Small intestine (tissue), 7 donors: ENCODE data around the gene IFNLR1. TPM values are rescaled to one million over a fixed set of nuclear protein-coding genes. Genes with fewer than 3 reads are reported as not detected.
A peak's percentile ranks its signal among the peaks of the same experiment; 100 is the strongest.

Experiments used
- DNase-seq, 2 donors: peaks; one replicate each; pipeline versions ENCODE4 v3.0.0 to v3.0.0-alpha.2; 2013
- FAIRE-seq: peaks from 2 replicates; lab custom pipeline; 2012; peaks lifted over from hg19 to GRCh38; lab: Jason Lieb, UNC
- H3K27ac ChIP-seq, 3 donors: one replicate each; pipeline ENCODE4 v1.5.1; 2013; ENCODE audit warnings: low read length in 2 of 3, mild to moderate bottlenecking in 2 of 3, control low read depth in 1 of 3, inconsistent platforms in 1 of 3, low read depth in 1 of 3, moderate library complexity in 1 of 3
- H3K27me3 ChIP-seq, 3 donors: one replicate each; pipeline ENCODE4 v1.6.1; 2013; ENCODE audit warnings: low read length in 3 of 3, inconsistent platforms in 1 of 3; ENCODE audit not compliant: control insufficient read depth in 3 of 3, insufficient read depth in 3 of 3
- H3K36me3 ChIP-seq, 3 donors: one replicate each; pipeline ENCODE4 v1.6.1; 2013; ENCODE audit warnings: low read length in 3 of 3, inconsistent platforms in 1 of 3, low read depth in 1 of 3, mild to moderate bottlenecking in 1 of 3, moderate library complexity in 1 of 3; ENCODE audit not compliant: control insufficient read depth in 3 of 3, insufficient read depth in 2 of 3
- H3K4me1 ChIP-seq, 3 donors: one replicate each; pipeline ENCODE4 v1.6.1; 2013; ENCODE audit warnings: low read length in 2 of 3, inconsistent platforms in 1 of 3, low read depth in 1 of 3, mild to moderate bottlenecking in 1 of 3, moderate library complexity in 1 of 3; ENCODE audit not compliant: control insufficient read depth in 3 of 3, insufficient read depth in 2 of 3
- H3K4me3 ChIP-seq, 3 donors: one replicate each; pipeline ENCODE4 v1.5.1; 2013; ENCODE audit warnings: low read length in 3 of 3, control low read depth in 1 of 3, inconsistent platforms in 1 of 3, low read depth in 1 of 3, mild to moderate bottlenecking in 1 of 3, moderate library complexity in 1 of 3
- H3K9me3 ChIP-seq, 2 donors: one replicate each; pipeline ENCODE4 v1.6.1; 2013; ENCODE audit warnings: low read depth in 1 of 2, low read length in 1 of 2; ENCODE audit not compliant: control insufficient read depth in 2 of 2, insufficient read depth in 1 of 2
- WGBS, 3 donors: extraction: QIAGEN DNeasy Blood & Tissue Kit; methylation state at CpG; one replicate each; pipeline ENCODE4 v1.1.7; 2013; 5-methylcytosine and 5-hydroxymethylcytosine counted together
- polyA plus RNA-seq, 4 donors: library from polyadenylated mRNA; stranded (reverse) in 3 of 4; unstranded in 1 of 4; fragments of 200-250 nt in 3 of 4; fragments of 120-200 nt in 1 of 4; gene quantifications; one replicate each; pipeline versions ENCODE4 v1.2.1 to v1.2.3, GENCODE V29; 2013
- donor health status: healthy with polysubstance abuse.
- donor health status: control.
- donor health status: control.
- donor health status: Bipolar disorder and iron deficiency.
- donor health status: healthy.

The IFNLR1 gene
- polyA plus RNA-seq, 4 donors: 4.8 to 9.8 (median 6.9) TPM

DNA sequence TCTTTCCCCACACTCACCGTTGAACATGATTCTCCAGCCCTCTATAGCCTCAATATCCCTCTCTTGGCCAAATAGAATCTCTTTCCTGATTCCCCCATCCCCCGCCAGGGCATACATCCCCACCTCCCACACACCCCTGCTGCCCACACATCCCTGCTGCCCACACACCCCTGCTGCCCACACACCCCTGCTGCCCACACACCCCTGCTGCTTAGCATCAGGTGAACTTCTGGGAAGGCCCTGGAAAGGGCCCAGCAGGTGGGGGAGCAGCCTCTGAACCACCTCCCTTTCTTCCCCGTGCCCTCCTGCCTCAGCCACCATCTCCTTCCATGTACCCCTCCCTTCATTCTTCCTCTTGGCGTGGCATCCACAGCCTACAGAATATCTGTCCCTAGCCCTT lies 15.9 kb upstream of the IFNLR1 start:
- H3K36me3 ChIP-seq: no peaks in the 10 kb centered on the region
- FAIRE-seq (no peak), DNase-seq (no peak)
- peaks cover 0 to 11% (median 0%) of the 10 kb centered on the region in 3 donors for H3K4me1 ChIP-seq
- H3K4me3 ChIP-seq: no peak overlapping the region
- no peaks in the 10 kb centered on the region for H3K27me3 ChIP-seq
- H3K9me3 ChIP-seq: no peaks in the 10 kb centered on the region
- H3K27ac ChIP-seq: peak overlapping the region in 2 of 3 donors; percentile 16 to 64
- WGBS, 3 donors: 43 to 77% (median 72%) methylated on average over 3 to 4 of the region's 4 CpGs

DNA sequence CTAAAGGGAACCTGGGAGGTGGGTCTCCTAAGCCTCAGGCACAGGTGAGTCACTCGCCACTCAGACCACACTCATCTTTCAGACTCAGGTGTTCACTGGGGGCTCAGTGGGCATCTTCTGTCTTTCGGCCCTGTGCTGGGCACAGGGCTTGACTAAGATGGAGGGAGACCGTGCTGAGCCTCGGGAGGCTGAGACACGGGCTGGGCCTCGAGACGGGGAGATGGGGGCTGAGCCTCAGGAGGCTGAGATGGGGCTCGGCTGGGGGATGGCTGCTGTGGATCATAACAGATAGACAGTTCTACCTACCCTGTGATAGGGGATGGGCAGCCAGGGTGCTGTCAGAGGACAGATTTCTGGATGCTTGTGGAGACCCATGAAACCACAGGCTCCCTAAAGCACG lies 15.5 kb upstream of the IFNLR1 start:
- 89 to 92% (median 91%) methylated on average over 9 of the region's 9 CpGs for WGBS, 3 donors
- peak overlapping the region in 1 of 3 donors; percentile 51 for H3K27ac ChIP-seq
- H3K36me3 ChIP-seq: no peaks in the 10 kb centered on the region
- FAIRE-seq: no peak
- H3K9me3 ChIP-seq: no peaks in the 10 kb centered on the region
- H3K4me3 ChIP-seq: no peak overlapping the region
- H3K27me3 ChIP-seq: no peaks in the 10 kb centered on the region
- DNase-seq: no peak
- H3K4me1 ChIP-seq: peaks cover 0 to 11% (median 0%) of the 10 kb centered on the region in 3 donors

DNA sequence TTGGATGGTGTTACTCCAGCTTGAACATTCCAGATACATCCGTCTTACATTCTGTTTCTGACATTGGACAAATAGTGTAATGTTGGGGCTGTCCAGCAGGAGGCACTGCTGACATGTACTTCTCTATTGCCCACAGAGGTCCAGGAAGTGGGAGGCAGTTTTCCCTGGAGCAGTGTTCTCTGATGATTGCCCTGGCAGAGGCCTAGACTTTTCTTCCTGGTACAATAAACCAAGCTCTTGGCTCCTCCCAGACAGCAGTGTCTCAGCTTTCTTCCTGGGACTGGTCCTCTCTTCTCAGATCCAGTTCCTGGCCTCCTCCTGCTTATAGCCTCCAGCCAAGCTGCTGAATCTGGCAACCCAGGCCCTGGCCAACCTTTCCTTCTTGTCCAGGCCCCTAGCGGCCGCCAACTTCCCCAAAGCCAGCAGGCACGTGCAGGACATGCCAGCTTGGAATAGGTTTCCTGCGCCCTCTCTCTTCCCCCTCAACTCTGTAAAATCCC lies 14.9 kb upstream of the IFNLR1 start:
- peak overlapping the region in 2 of 3 donors; percentile 51 to 68 for H3K27ac ChIP-seq
- FAIRE-seq (no peak), DNase-seq (peak; percentile 96 to 98)
- no peaks in the 10 kb centered on the region for H3K36me3 ChIP-seq
- WGBS, 3 donors: 41 to 55% (median 53%) methylated on average over 5 of the region's 5 CpGs
- H3K4me1 ChIP-seq: peaks cover 0 to 11% (median 0%) of the 10 kb centered on the region in 3 donors
- no peak overlapping the region for H3K4me3 ChIP-seq
- H3K9me3 ChIP-seq: no peaks in the 10 kb centered on the region
- H3K27me3 ChIP-seq: no peaks in the 10 kb centered on the region

DNA sequence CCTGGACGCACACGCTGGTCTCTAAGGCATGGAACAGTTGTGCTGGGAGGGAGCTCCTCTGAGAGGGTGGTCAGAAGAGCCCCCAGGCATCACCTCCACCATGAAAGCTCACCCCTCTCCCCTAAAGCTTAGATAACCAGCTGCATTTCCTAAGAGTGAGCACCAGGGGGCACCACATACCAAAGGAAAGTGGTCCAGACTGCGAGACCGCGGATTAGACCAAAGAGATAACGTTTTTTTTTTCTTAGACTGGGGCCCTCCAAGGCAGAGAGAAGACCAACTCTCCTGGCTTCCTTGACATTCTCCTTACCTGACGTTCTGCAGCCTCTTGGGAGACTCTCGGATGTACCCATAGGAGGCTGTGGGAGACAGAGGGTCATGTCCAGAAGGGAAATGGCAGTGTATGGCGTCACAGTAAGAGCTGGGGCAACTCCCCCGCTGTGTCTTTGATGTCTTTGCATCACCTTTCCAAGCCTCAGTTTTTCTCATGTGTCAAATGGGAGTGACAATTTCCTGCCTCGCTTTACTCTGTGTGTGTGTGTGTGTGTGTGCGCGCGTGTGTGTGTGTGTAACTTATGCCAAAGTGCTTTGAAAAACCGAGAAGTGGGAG lies 12.3 kb upstream of the IFNLR1 start:
- Histone ChIP-seq H3K4me3 (no peak overlapping the region), H3K9me3 (no peaks in the 10 kb centered on the region), H3K27me3 (no peaks in the 10 kb centered on the region), H3K36me3 (no peaks in the 10 kb centered on the region), H3K4me1 (peaks cover 0 to 8% (median 0%) of the 10 kb centered on the region in 3 donors), H3K27ac (no peak overlapping the region)
- FAIRE-seq: no peak
- WGBS, 3 donors: 25 to 29% (median 26%) methylated on average over 15 of the region's 15 CpGs
- DNase-seq: peak; percentile 66 to 74

DNA sequence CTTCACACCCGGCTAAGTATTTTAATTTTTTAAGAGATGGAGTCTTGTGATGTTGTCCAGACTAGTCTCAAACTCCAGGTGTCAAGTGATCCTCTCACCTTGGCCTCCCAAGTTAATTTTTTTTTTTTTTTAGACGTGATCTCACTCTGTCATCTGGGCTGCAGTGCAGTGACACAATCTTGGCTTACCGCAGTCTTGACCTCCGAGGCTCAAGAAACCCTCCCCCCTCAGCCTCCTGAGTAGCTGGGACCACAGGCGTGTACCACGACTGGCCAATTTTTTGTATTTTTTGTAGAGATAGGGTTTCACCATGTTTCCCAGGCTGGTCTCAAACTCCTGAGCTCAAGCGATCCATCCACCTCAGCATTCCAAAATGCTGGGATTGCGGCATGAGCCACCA lies 11.7 kb upstream of the IFNLR1 start:
- FAIRE-seq: no peak
- Histone ChIP-seq H3K4me3 (no peak overlapping the region), H3K27ac (no peak overlapping the region), H3K27me3 (no peaks in the 10 kb centered on the region), H3K36me3 (no peaks in the 10 kb centered on the region), H3K9me3 (no peaks in the 10 kb centered on the region), H3K4me1 (peaks cover 0 to 8% (median 0%) of the 10 kb centered on the region in 3 donors)
- WGBS, 3 donors: 63 to 67% (median 67%) methylated on average over 8 of the region's 8 CpGs
- DNase-seq: no peak

DNA sequence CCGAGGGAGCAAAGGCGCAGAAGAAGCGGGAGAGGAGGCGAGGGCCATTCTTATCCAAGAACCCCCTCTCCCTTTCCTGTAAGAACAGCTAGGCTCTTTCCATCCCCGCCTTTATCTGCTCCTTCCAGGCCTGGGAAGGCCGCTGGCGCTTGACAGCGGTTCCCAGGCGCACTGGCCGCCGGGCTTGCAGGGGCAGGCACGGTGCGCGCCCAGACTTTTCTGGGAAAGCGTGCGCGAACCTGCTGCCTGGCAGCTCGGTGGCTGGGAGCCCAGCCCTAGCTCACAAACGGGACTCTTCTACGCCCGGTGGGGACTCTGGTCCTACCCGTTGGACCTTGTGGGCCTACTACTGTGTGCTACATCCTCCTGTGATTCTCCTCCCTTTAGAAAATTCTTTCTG lies 8.8 kb upstream of the IFNLR1 start:
- Histone ChIP-seq H3K36me3 (no peaks in the 10 kb centered on the region), H3K9me3 (no peaks in the 10 kb centered on the region), H3K4me1 (peaks cover 0 to 17% (median 0%) of the 10 kb centered on the region in 3 donors), H3K27me3 (no peaks in the 10 kb centered on the region), H3K4me3 (no peak overlapping the region), H3K27ac (no peak overlapping the region)
- FAIRE-seq (no peak), DNase-seq (no peak)
- WGBS, 3 donors: 80 to 94% (median 89%) methylated on average over 20 to 22 of the region's 22 CpGs

DNA sequence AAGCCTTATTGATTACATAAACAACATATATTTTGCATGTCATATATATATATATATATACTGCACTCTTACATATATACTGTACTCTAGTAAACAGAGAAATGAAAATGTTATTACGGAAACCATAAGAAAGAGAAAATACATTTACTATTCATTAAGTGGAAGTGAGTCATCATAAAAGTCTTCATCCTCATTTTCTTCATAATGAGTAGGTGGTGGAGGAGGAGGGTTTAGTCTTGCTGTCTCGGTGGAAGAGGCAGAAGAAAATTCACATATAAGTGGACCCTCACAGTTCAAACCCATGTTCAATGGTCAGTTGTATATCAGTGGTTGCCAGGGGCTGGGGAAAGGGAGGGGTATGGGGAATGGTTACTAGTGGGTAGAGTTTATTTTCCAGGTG lies 8.0 kb upstream of the IFNLR1 start:
- H3K4me1 ChIP-seq: peaks cover 0 to 19% (median 0%) of the 10 kb centered on the region in 3 donors
- H3K36me3 ChIP-seq: no peaks in the 10 kb centered on the region
- 50 to 67% (median 51%) methylated on average over 2 of the region's 2 CpGs for WGBS, 3 donors
- no peaks in the 10 kb centered on the region for H3K9me3 ChIP-seq
- H3K27ac ChIP-seq: no peak overlapping the region
- no peak for DNase-seq
- no peak overlapping the region for H3K4me3 ChIP-seq
- no peak for FAIRE-seq
- H3K27me3 ChIP-seq: no peaks in the 10 kb centered on the region

DNA sequence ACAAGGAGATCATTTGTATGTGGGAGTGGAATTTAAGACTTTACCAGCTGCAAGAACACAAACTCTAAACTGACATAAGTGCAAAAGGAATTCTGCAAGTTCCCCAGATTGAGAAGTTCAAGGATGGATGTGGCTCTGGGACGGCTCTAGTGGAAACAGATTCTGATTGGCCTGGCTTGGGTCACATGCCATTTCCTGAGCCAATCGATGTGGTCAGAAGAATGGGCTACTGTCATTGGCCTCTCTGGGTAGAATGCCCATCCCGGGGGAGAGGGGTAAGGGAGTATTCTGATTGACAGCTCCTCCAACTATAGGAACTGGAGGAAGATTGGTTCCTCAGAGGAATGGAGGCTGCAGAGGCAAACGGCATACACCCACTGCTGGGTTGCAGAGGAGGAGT lies 6.0 kb upstream of the IFNLR1 start:
- WGBS, 3 donors: 61 to 82% (median 80%) methylated on average over 4 of the region's 4 CpGs
- H3K4me1 ChIP-seq: peaks cover 0 to 15% (median 0%) of the 10 kb centered on the region in 3 donors
- H3K27me3 ChIP-seq: no peaks in the 10 kb centered on the region
- DNase-seq: no peak
- H3K27ac ChIP-seq: no peak overlapping the region
- H3K9me3 ChIP-seq: no peaks in the 10 kb centered on the region
- FAIRE-seq: no peak
- no peak overlapping the region for H3K4me3 ChIP-seq
- no peaks in the 10 kb centered on the region for H3K36me3 ChIP-seq
